ENCODE data around the gene TMCO5A.

Gene TMCO5A

GRCh38 chr15:37900326-37901221, 33.9 kb upstream of the TMCO5A start:
- no peak for DNase-seq (ENCODE audit: extremely low spot score)
- ChIA-PET POLR2A (no interaction called here), CTCF (interaction anchor here (1.0 to 3.2 kb wide), 2 partner anchors 8 to 29 kb away, joined by 3 to 24 read pairs; no protein-coding TSS in a partner anchor)
- TF ChIP-seq CTCF (IDR thresholded peaks at IDR 0.05; ENCODE audit: control extremely low read depth, extremely low read depth, low read depth, missing control alignments), result no peak

DNA sequence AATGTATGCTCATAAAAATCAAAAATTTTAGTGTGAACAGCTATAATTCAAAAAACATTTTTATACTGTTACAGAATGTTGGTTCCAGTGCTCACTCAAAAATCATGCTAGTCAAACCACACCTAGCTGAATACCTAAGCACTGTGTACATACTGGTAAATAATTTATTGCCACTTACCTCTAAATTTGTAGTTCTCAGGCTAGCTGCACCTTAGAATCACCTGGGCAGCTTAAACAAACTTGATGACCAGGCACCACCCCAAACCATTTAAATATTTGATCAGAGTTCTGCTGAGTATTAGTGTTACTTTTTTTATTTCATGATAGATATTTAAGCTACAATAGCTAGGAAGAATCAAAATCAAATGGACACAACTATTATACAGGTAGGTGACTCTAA, 32.3 kb upstream of the TMCO5A start:
- no peak for DNase-seq (ENCODE audit: extremely low spot score)
- TF ChIP-seq CTCF (IDR thresholded peaks at IDR 0.05; ENCODE audit: control extremely low read depth, extremely low read depth, low read depth, missing control alignments), result no peak
- ChIA-PET CTCF (interaction anchor here (1.1 to 3.2 kb wide), 3 partner anchors 10 to 31 kb away, joined by 3 to 24 read pairs (median 4); no protein-coding TSS in a partner anchor), POLR2A (no interaction called here)

GRCh38 chr15:37903919-37904625, 30.4 kb upstream of the TMCO5A start:
- no peak for TF ChIP-seq CTCF (IDR thresholded peaks at IDR 0.05; ENCODE audit: control extremely low read depth, extremely low read depth, low read depth, missing control alignments)
- ChIA-PET CTCF (interaction anchor here (2.0 kb wide), 1 partner anchor 13 kb away, joined by 9 read pairs; no protein-coding TSS in a partner anchor), POLR2A (no interaction called here)
- DNase-seq (ENCODE audit: extremely low spot score), result no peak

- CTCF ChIA-PET, result no interaction called here
- no peak for TF ChIP-seq CTCF (IDR thresholded peaks at IDR 0.05; ENCODE audit: control extremely low read depth, extremely low read depth, low read depth, missing control alignments)
- POLR2A ChIA-PET, result no interaction called here
- no peak for DNase-seq (ENCODE audit: extremely low spot score)
These were observed 27.3 kb upstream of the TMCO5A start for GRCh38 chr15:37907136-37907535.

- POLR2A ChIA-PET, result no interaction called here
- TF ChIP-seq CTCF (IDR thresholded peaks at IDR 0.05; ENCODE audit: control extremely low read depth, extremely low read depth, low read depth, missing control alignments), result no peak
- CTCF ChIA-PET, result interaction anchor here (0.8 to 1.4 kb wide), 2 partner anchors 11 to 19 kb away, joined by 3 to 5 read pairs; no protein-coding TSS in a partner anchor
- DNase-seq (ENCODE audit: extremely low spot score), result no peak
These were observed 12.7 kb upstream of the TMCO5A start for GRCh38 chr15:37921527-37922385.

GRCh38 chr15:37926136-37926535, 8.3 kb upstream of the TMCO5A start:
- no peak for TF ChIP-seq CTCF (IDR thresholded peaks at IDR 0.05; ENCODE audit: control extremely low read depth, extremely low read depth, low read depth, missing control alignments)
- ChIA-PET POLR2A (no interaction called here), CTCF (no interaction called here)
- DNase-seq (ENCODE audit: extremely low spot score), result no peak

Measured in GM10248 (cell line).